A673 (cell line): ENCODE results near the gene KCNA2. TPM values are rescaled to one million over a fixed set of nuclear protein-coding genes. Genes with fewer than 3 reads are reported as not detected.

Experiments used
- BruUV-seq: library from RNA; stranded (reverse); fragments of 400-500 nt; replicated peaks from 2 replicates; lab custom pipeline; 2021; lab: Mats Ljungman, UMichigan
- CTCF ChIA-PET: fragments of 300-600 bp; sonication (Branson Sonifier 250); formaldehyde crosslinking; loops from one replicate; lab custom pipeline; 2022; ENCODE audit warnings: antibody characterized with exemption; lab: Charles Lee
- POLR2A ChIA-PET: fragments of 300-600 bp; sonication (Branson Sonifier 250); formaldehyde crosslinking; loops from one replicate; lab custom pipeline; 2022; ENCODE audit warnings: antibody characterized with exemption; ENCODE audit not compliant: low non-redundant PET; lab: Charles Lee
- DNase-seq: peaks from one replicate; pipeline ENCODE4 v3.0.0-alpha.2; 2015; ENCODE audit warnings: low spot score
- H3K27ac ChIP-seq: fragments of 200-600 bp; sonication (generic); 2 replicates; pipeline ENCODE4 v1.5.1; 2016; ENCODE audit warnings: mixed run types, low read depth, mild to moderate bottlenecking, mixed read lengths, antibody characterized with exemption, low read length; ENCODE audit not compliant: poor library complexity, severe bottlenecking
- H3K27me3 ChIP-seq: fragments of 200-600 bp; sonication (generic); replicated peaks from 2 replicates; pipeline ENCODE4 v1.6.1; 2017; ENCODE audit warnings: mixed run types, low read depth, mild to moderate bottlenecking, mixed read lengths, antibody characterized with exemption, low read length; ENCODE audit not compliant: insufficient read depth, poor library complexity
- H3K36me3 ChIP-seq: fragments of 200-600 bp; sonication (generic); 2 replicates; pipeline ENCODE4 v1.6.1; 2016; ENCODE audit warnings: mixed run types, mild to moderate bottlenecking, mixed read lengths, antibody characterized with exemption, low read length; ENCODE audit not compliant: insufficient read depth, poor library complexity, severe bottlenecking
- H3K4me1 ChIP-seq: fragments of 200-600 bp; sonication (generic); 2 replicates; pipeline ENCODE4 v1.6.1; 2017; ENCODE audit warnings: mixed run types, mild to moderate bottlenecking, mixed read lengths, antibody characterized with exemption, low read length; ENCODE audit not compliant: insufficient read depth, poor library complexity, severe bottlenecking
- H3K4me3 ChIP-seq: fragments of 200-600 bp; sonication (generic); 2 replicates; pipeline ENCODE4 v1.5.1; 2016; ENCODE audit warnings: low read depth, mixed run types, mild to moderate bottlenecking, mixed read lengths, low read length; ENCODE audit not compliant: poor library complexity, severe bottlenecking
- H3K9me3 ChIP-seq: fragments of 200-600 bp; sonication (generic); 2 replicates; pipeline ENCODE4 v1.6.1; 2016; ENCODE audit warnings: mixed run types, low read depth, mild to moderate bottlenecking, mixed read lengths, antibody characterized with exemption, low read length; ENCODE audit not compliant: poor library complexity, severe bottlenecking
- CTCF ChIP-seq: fragments of 300-800, 200-600 bp; sonication (generic); conservative IDR thresholded peaks from 2 replicates; pipeline ENCODE4 v1.5.1; 2017; ENCODE audit warnings: low read depth, mild to moderate bottlenecking, antibody characterized with exemption, low read length, moderate library complexity, mixed read lengths
- EZH2 ChIP-seq: fragments of 200-600 bp; sonication (generic); IDR thresholded peaks from 2 replicates; pipeline ENCODE4 v1.6.1; 2017; ENCODE audit warnings: borderline replicate concordance, low read depth, mild to moderate bottlenecking, mixed read lengths, antibody characterized with exemption, low read length; ENCODE audit not compliant: poor library complexity, severe bottlenecking
- intact Hi-C: fragments of 100-400 bp; cut with micrococcal nuclease; formaldehyde crosslinking; loops from one replicate; pipeline ENCODE4 v1.10.0; 2022; ENCODE audit not compliant: unreplicated experiment
- total RNA-seq: library from RNA; stranded (reverse); gene quantifications from 2 replicates; pipeline ENCODE4 v1.2.3, GENCODE V29; 2021

The KCNA2 gene
- total RNA-seq, 1 experiment from 2014 or later: 46.6 TPM

- Histone ChIP-seq H3K4me3 (no peak overlapping the region), H3K36me3 (no peaks in the 10 kb centered on the region), H3K27ac (no peak overlapping the region), H3K4me1 (peaks cover 52% of the 10 kb centered on the region), H3K27me3 (peaks cover under 1% of the 10 kb centered on the region), H3K9me3 (no peaks in the 10 kb centered on the region)
- DNase-seq: peak; percentile 51
- intact Hi-C loops: no loop called here
- ChIA-PET POLR2A (no interaction called here), CTCF (no interaction called here)
- TF ChIP-seq EZH2: no peak
- TF ChIP-seq CTCF: no peak
- no TSS peak for BruUV-seq
These were observed 37.8 kb upstream of the KCNA2 start for GRCh38 chr1:110643879-110644472.

- H3K27me3 ChIP-seq: no peaks in the 10 kb centered on the region
- H3K27ac ChIP-seq: no peak overlapping the region
- H3K4me1 ChIP-seq: peaks cover 17% of the 10 kb centered on the region
- no peak for DNase-seq
- ChIA-PET CTCF (no interaction called here), POLR2A (no interaction called here)
- intact Hi-C loops: no loop called here
- no peak for TF ChIP-seq CTCF
- TF ChIP-seq EZH2: no peak
- no peaks in the 10 kb centered on the region for H3K36me3 ChIP-seq
- BruUV-seq: no TSS peak
- H3K9me3 ChIP-seq: no peaks in the 10 kb centered on the region
- no peak overlapping the region for H3K4me3 ChIP-seq
These were observed 33.7 kb upstream of the KCNA2 start for GRCh38 chr1:110639724-110640386.

- Histone ChIP-seq H3K9me3 (no peaks in the 10 kb centered on the region), H3K27ac (no peak overlapping the region), H3K36me3 (no peaks in the 10 kb centered on the region), H3K4me1 (peaks cover 13% of the 10 kb centered on the region), H3K4me3 (no peak overlapping the region), H3K27me3 (no peaks in the 10 kb centered on the region)
- ChIA-PET POLR2A (interaction anchor here (0.7 kb wide), 1 partner anchor 97 kb away, joined by 4 read pairs; no protein-coding TSS in a partner anchor), CTCF (no interaction called here)
- TF ChIP-seq CTCF: no peak
- no peak for TF ChIP-seq EZH2
- intact Hi-C loops: no loop called here
- no TSS peak for BruUV-seq
- no peak for DNase-seq
These were observed 32.4 kb upstream of the KCNA2 start for GRCh38 chr1:110638556-110638955.
